GM12873 (cell line): ENCODE results near the gene BFSP1.
A peak's percentile ranks its signal among the peaks of the same experiment; 100 is the strongest.

ENCODE experiments used
- CTCF ChIP-seq: IDR thresholded peaks from 2 replicates; pipeline ENCODE4 v1.5.1; 2012; ENCODE audit warnings: low read depth, mild to moderate bottlenecking, moderate library complexity, low read length, control low read depth; ENCODE audit not compliant: insufficient read depth; ENCODE audit errors: missing control alignments

Gene BFSP1

GRCh38 chr20:17505636-17506517 lies 25.3 kb downstream of the BFSP1 start:
- TF ChIP-seq CTCF = no peak

- peak; percentile 51 for TF ChIP-seq CTCF
These were observed 26.1 kb downstream of the BFSP1 start for GRCh38 chr20:17504898-17505635.

- no peak for TF ChIP-seq CTCF
These were observed 26.9 kb downstream of the BFSP1 start for GRCh38 chr20:17504066-17504897.

- TF ChIP-seq CTCF = no peak
These were observed 27.7 kb downstream of the BFSP1 start for GRCh38 chr20:17503301-17504065.

- no peak for TF ChIP-seq CTCF
These were observed 29.1 kb downstream of the BFSP1 start for GRCh38 chr20:17502105-17502504.

GRCh38 chr20:17501701-17502100 lies 29.5 kb downstream of the BFSP1 start:
- no peak for TF ChIP-seq CTCF
